Measurements from ENCODE around the gene TNFRSF25. TPM values are rescaled to one million over a fixed set of nuclear protein-coding genes. Genes with fewer than 3 reads are reported as not detected.
A peak's percentile ranks its signal among the peaks of the same experiment; 100 is the strongest.

The TNFRSF25 gene
- total and polyA plus RNA-seq, 7 experiments from 2014 or later: 17.3 to 352 (median 177) TPM

DNA sequence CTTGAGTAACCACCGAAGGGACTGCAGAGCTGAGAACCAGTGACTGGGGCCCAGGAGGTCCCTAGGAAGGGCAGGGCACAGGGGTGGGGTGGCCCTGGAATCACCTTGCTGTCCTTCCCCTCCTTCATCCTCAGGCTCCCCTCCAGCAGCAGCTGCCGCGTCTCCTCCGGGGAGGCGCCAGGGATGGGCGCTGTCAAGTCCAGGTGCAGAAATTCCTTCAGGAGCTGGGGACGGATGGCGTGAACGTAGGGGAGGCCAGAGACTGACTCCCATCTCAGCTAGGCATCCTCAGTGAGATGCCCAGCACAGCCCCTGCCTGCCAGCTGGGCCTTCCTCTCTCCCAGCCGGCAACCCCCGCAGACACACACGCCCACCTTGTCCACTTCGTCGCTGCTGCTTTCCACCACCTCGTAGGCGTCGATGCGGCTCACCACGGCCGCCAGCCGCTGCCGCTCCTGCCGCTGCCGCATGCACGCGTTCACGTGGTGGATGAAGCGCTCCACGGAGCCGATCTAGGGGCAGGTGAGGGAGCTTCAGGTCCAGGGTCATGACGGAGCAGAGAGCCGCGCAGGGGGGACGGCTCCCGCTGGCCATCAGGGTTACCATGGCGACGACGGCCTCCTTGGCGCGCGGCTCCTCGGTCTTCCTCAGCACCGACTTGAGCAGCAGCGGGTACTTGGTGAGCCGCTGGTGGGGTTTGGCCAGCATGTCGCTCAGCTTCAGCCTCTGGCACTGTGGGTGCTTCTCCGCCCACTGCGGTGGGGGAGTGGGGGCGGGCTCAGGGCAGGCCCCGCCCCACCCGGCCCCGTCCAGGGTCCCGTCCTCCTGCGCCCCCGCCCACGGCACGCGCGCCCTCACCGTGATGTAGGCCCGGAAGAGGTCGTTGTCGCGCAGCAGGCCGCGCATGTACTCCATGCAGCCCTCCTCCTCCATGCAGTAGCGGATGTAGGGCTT, 4.4 kb upstream of the TNFRSF25 start:
- Histone ChIP-seq H3K36me3 (ENCODE audit: control insufficient read depth in 2 of 3, insufficient read depth in 3 of 3, low read length in 3 of 3) (peaks cover 0 to 5% (median 0%) of the 10 kb centered on the region in 3 experiments), H3K4me1 (ENCODE audit: control insufficient read depth in 2 of 2, insufficient read depth in 2 of 2, low read length in 2 of 2) (peaks cover 0 to 10% of the 10 kb centered on the region in 2 donors), H3K27me3 (ENCODE audit: control insufficient read depth in 2 of 2, insufficient read depth in 2 of 2, low read length in 2 of 2) (no peaks in the 10 kb centered on the region), H3K27ac (ENCODE audit: low read depth, low read length) (no peak overlapping the region), H3K4me3 (ENCODE audit: low read length) (no peak overlapping the region), H3K9me3 (ENCODE audit: control insufficient read depth in 2 of 3, low read length in 3 of 3) (no peaks in the 10 kb centered on the region)
- POLR2A ChIA-PET: interaction anchor here (0.7 to 3.4 kb wide), 4 partner anchors 9 to 29 kb away, joined by 3 to 15 read pairs (median 3); no protein-coding TSS in a partner anchor
- ATAC-seq: no peak
- intact Hi-C loops (cut with micrococcal nuclease): no loop called here
- peak overlapping the region in 1 of 10 donors; percentile 25 for H3K4me3 Mint-ChIP-seq
- peaks cover 0 to 10% (median 6%) of the 10 kb centered on the region in 7 donors for H3K4me1 Mint-ChIP-seq
- DNase-seq: no peak
- no peak overlapping the region for H3K27ac Mint-ChIP-seq
- CTCF ChIA-PET: interaction anchor here (0.5 to 0.6 kb wide), 2 partner anchors 48 to 79 kb away, joined by 3 read pairs; no protein-coding TSS in a partner anchor
- H3K27me3 Mint-ChIP-seq: no peaks in the 10 kb centered on the region
- H3K9me3 Mint-ChIP-seq: no peaks in the 10 kb centered on the region
- H3K36me3 Mint-ChIP-seq: no peaks in the 10 kb centered on the region

DNA sequence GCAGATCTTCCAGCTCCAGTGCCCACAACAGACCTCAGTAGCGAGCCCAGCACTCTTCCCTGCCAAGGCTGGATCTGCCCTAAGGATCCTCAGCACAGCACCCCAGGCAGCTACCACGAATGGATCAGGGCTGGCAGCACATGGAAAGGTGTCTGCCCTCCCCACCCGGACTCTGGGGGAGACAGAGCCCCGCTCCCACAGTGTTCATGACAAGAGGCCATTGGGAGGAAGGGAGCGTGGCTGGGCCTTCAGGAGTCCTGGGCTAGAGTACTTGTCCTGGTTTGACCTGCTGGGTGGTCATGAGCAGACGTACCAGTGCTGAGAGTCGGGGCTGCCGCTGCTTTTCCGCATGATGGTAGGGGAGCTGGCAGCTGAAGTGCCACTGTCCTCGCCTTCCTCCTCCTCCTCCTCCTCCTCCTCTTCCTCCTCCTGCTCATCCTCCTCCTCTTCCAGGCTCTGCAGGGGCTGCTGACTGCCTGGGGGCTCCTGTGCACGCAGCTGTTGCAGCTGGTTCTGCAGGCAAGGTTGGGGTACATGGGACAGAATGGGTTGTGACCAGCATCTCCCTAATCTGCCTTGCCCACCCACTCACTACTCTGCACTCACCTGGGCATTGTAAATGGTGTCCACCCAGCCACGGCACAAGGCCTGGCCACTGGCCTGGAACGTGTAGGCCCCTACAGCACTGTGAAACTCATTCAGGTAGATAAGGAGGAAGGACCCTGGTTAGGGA, 2.9 kb upstream of the TNFRSF25 start:
- ChIA-PET CTCF (interaction anchor here (0.6 to 1.5 kb wide), 3 partner anchors 11 to 109 kb away, joined by 3 to 5 read pairs (median 3); no protein-coding TSS in a partner anchor), POLR2A (interaction anchor here (1.1 to 11.7 kb wide), 3 partner anchors 9 to 135 kb away, joined by 4 to 165 read pairs (median 15); no protein-coding TSS in a partner anchor)
- peak overlapping the region in 2 of 10 donors; percentile 23 to 79 for H3K4me3 Mint-ChIP-seq
- Histone ChIP-seq H3K27me3 (ENCODE audit: control insufficient read depth in 2 of 2, insufficient read depth in 2 of 2, low read length in 2 of 2) (no peaks in the 10 kb centered on the region), H3K9me3 (ENCODE audit: control insufficient read depth in 2 of 3, low read length in 3 of 3) (no peaks in the 10 kb centered on the region), H3K4me3 (ENCODE audit: low read length) (no peak overlapping the region), H3K27ac (ENCODE audit: low read depth, low read length) (no peak overlapping the region), H3K4me1 (ENCODE audit: control insufficient read depth in 2 of 2, insufficient read depth in 2 of 2, low read length in 2 of 2) (peaks cover 9 to 18% of the 10 kb centered on the region in 2 donors), H3K36me3 (ENCODE audit: control insufficient read depth in 2 of 3, insufficient read depth in 3 of 3, low read length in 3 of 3) (peaks cover 0 to 16% (median 0%) of the 10 kb centered on the region in 3 experiments)
- peaks cover 0 to 3% (median 0%) of the 10 kb centered on the region in 5 donors for H3K27me3 Mint-ChIP-seq
- peak overlapping the region in 3 of 9 donors; percentile 23 to 78 (median 73) for H3K27ac Mint-ChIP-seq
- H3K9me3 Mint-ChIP-seq: no peaks in the 10 kb centered on the region
- H3K4me1 Mint-ChIP-seq: peaks cover 8 to 18% (median 14%) of the 10 kb centered on the region in 7 donors
- ATAC-seq (no peak), DNase-seq (no peak)
- intact Hi-C loops (cut with micrococcal nuclease): loop anchor here in 1 of 2 donors (10.0 kb wide), 1 partner anchor 316 kb away; the partner anchor contains the start of gene CAMTA1
- peaks cover 0 to 8% (median 5%) of the 10 kb centered on the region in 5 donors for H3K36me3 Mint-ChIP-seq

DNA sequence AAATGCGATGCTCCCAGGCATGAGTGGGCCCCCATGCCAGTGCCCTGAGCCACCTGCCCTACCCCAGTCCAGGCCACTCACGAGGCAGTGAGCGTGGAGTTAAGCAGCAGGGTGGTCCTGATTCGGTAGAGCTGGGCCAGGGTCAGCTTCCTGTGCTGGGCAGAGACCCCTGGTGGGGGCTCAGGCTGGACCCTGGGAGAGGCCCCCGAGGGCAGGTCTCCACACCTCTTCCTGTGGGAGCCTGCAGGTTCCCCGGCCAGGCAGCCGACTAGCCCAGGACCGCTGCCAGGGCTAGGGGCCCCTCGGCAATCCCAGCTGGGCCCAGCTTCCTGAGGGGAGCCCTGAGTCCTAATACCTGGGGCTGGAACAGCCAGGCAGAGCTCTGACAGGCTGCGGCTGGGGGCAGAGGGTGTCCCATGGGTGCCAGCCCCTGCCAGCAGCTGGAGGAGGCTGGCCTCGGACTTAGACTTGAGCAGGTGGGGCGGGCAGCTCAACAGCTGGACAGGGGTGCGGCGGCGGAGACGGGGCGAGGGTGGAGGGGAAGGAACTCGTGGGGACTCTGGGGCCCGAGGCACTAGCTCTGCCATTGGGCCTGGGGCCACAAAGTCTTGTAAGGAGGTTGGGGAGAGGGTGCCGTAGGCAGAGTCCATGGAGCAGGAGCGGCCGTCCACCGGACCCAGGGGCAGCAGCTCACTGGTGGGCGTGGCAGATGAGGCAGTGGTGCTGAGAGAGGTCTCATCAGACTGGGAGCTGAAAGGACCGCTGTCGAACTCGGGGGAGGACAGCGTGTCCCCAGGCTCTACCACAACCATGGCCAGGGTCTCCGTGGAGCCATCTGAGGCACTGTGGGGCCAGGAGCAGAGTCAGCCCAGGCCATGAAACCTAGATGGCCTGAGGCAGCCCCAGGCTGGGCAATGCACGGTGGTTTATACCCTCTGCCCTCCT, 2.0 kb upstream of the TNFRSF25 start:
- Histone ChIP-seq H3K27ac (ENCODE audit: low read depth, low read length) (no peak overlapping the region), H3K4me1 (ENCODE audit: control insufficient read depth in 2 of 2, insufficient read depth in 2 of 2, low read length in 2 of 2) (peaks cover 9 to 23% of the 10 kb centered on the region in 2 donors), H3K9me3 (ENCODE audit: control insufficient read depth in 2 of 3, low read length in 3 of 3) (no peaks in the 10 kb centered on the region), H3K27me3 (ENCODE audit: control insufficient read depth in 2 of 2, insufficient read depth in 2 of 2, low read length in 2 of 2) (no peaks in the 10 kb centered on the region), H3K4me3 (ENCODE audit: low read length) (no peak overlapping the region), H3K36me3 (ENCODE audit: control insufficient read depth in 2 of 3, insufficient read depth in 3 of 3, low read length in 3 of 3) (peaks cover 0 to 19% (median 2%) of the 10 kb centered on the region in 3 experiments)
- Mint-ChIP-seq H3K4me1 (peaks cover 8 to 26% (median 21%) of the 10 kb centered on the region in 7 donors), H3K27me3 (peaks cover 0 to 3% (median 0%) of the 10 kb centered on the region in 5 donors), H3K36me3 (peaks cover 3 to 13% (median 10%) of the 10 kb centered on the region in 5 donors), H3K9me3 (no peaks in the 10 kb centered on the region), H3K27ac (no peak overlapping the region), H3K4me3 (peak overlapping the region in 2 of 10 donors; percentile 56 to 65)
- intact Hi-C loops (cut with micrococcal nuclease): loop anchor here (2.0 to 10.0 kb wide), 2 partner anchors 133 to 317 kb away; partner anchors contain the start of gene CAMTA1 (in 1 of the 2)
- no peak for DNase-seq
- no peak for ATAC-seq
- POLR2A ChIA-PET: interaction anchor here (1.1 to 11.7 kb wide), 5 partner anchors 8 to 136 kb away, joined by 3 to 165 read pairs (median 6); no protein-coding TSS in a partner anchor
- CTCF ChIA-PET: interaction anchor here (0.6 to 1.5 kb wide), 3 partner anchors 11 to 108 kb away, joined by 3 to 5 read pairs (median 3); no protein-coding TSS in a partner anchor

DNA sequence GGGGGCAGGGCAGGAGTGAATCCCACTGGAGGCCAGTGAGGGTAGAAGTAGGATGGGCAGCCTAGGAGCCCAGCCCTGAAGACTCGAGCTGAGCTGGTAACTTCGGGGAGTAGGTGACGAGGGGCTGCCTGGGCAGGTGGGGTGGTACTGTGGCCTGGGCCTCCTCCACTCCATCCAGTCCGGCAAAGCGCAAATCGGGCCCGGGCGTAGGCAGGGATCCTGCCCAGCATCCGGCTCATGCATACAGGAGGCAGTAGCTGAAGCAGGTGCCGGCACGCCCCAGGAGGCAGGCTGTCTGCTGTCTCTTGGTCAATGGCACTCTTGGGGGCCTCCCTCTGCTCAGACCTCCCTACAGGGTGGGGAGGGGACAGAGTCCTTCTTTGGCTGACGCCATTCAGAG, 1.3 kb upstream of the TNFRSF25 start:
- no peaks in the 10 kb centered on the region for H3K9me3 Mint-ChIP-seq

DNA sequence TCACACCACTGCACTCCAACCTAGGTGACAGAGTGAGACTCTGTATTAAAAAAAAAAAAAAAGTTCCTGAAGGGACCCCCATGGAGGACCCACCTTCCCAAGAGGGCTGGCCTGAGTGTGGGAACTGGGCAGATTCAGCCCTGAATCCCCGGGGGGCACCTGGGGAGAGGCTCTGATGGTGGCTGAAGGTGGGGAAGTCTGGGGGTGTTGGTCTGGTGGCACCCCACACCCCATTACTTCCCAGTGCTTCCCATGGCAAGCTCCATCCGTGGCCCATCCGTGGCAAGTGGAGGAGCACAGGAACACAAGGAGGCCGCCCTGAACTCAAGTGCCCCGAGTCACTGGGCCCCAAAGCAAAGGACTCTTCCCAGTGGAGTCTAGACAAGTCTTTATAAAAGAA, 778 bp upstream of the TNFRSF25 start:
- POLR2A ChIA-PET: interaction anchor here (0.5 to 11.7 kb wide), 9 partner anchors 11 to 79 kb away, joined by 3 to 165 read pairs (median 4); partner anchors contain the start of gene PLEKHG5
- Histone ChIP-seq H3K27me3 (ENCODE audit: control insufficient read depth in 2 of 2, insufficient read depth in 2 of 2, low read length in 2 of 2) (no peaks in the 10 kb centered on the region), H3K27ac (ENCODE audit: low read depth, low read length) (peak overlapping the region; percentile 94), H3K4me1 (ENCODE audit: control insufficient read depth in 2 of 2, insufficient read depth in 2 of 2, low read length in 2 of 2) (peaks cover 19 to 35% of the 10 kb centered on the region in 2 donors), H3K4me3 (ENCODE audit: low read length) (no peak overlapping the region), H3K9me3 (ENCODE audit: control insufficient read depth in 2 of 3, low read length in 3 of 3) (no peaks in the 10 kb centered on the region), H3K36me3 (ENCODE audit: control insufficient read depth in 2 of 3, insufficient read depth in 3 of 3, low read length in 3 of 3) (peaks cover 9 to 32% (median 10%) of the 10 kb centered on the region in 3 experiments)
- intact Hi-C loops (cut with micrococcal nuclease): loop anchor here (2.0 to 10.0 kb wide), 2 partner anchors 134 to 318 kb away; partner anchors contain the start of gene CAMTA1 (in 1 of the 2)
- Mint-ChIP-seq H3K4me3 (peak overlapping the region; percentile 59 to 98 (median 91)), H3K27me3 (peaks cover 0 to 3% (median 0%) of the 10 kb centered on the region in 5 donors), H3K36me3 (peaks cover 4 to 22% (median 17%) of the 10 kb centered on the region in 5 donors), H3K9me3 (no peaks in the 10 kb centered on the region), H3K4me1 (peaks cover 14 to 38% (median 32%) of the 10 kb centered on the region in 7 donors), H3K27ac (peak overlapping the region; percentile 21 to 96 (median 70))
- CTCF ChIA-PET: interaction anchor here (1.0 to 1.4 kb wide), 3 partner anchors 26 to 43 kb away, joined by 3 to 5 read pairs (median 4); no protein-coding TSS in a partner anchor
- DNase-seq: no peak
- ATAC-seq: no peak

More for the DNA sequence above, 1.3 kb upstream of the TNFRSF25 start:
- Histone ChIP-seq H3K4me3 (ENCODE audit: low read length) (no peak overlapping the region), H3K4me1 (ENCODE audit: control insufficient read depth in 2 of 2, insufficient read depth in 2 of 2, low read length in 2 of 2) (peaks cover 15 to 31% of the 10 kb centered on the region in 2 donors), H3K27me3 (ENCODE audit: control insufficient read depth in 2 of 2, insufficient read depth in 2 of 2, low read length in 2 of 2) (no peaks in the 10 kb centered on the region), H3K9me3 (ENCODE audit: control insufficient read depth in 2 of 3, low read length in 3 of 3) (no peaks in the 10 kb centered on the region), H3K27ac (ENCODE audit: low read depth, low read length) (no peak overlapping the region), H3K36me3 (ENCODE audit: control insufficient read depth in 2 of 3, insufficient read depth in 3 of 3, low read length in 3 of 3) (peaks cover 7 to 27% (median 9%) of the 10 kb centered on the region in 3 experiments)
- DNase-seq (no peak), ATAC-seq (no peak)
- H3K27me3 Mint-ChIP-seq: peaks cover 0 to 3% (median 0%) of the 10 kb centered on the region in 5 donors
- H3K4me3 Mint-ChIP-seq: peak overlapping the region in 9 of 10 donors; percentile 9 to 98 (median 65)
- CTCF ChIA-PET: interaction anchor here (1.4 kb wide), 1 partner anchor 29 kb away, joined by 4 read pairs; no protein-coding TSS in a partner anchor
- peaks cover 4 to 20% (median 16%) of the 10 kb centered on the region in 5 donors for H3K36me3 Mint-ChIP-seq
- POLR2A ChIA-PET: interaction anchor here (0.7 to 11.7 kb wide), 6 partner anchors 14 to 44 kb away, joined by 3 to 165 read pairs (median 5); partner anchors contain the start of gene PLEKHG5
- H3K27ac Mint-ChIP-seq: peak overlapping the region in 4 of 9 donors; percentile 21 to 96 (median 60)
- H3K4me1 Mint-ChIP-seq: peaks cover 12 to 34% (median 29%) of the 10 kb centered on the region in 7 donors
- intact Hi-C loops (cut with micrococcal nuclease): loop anchor here (2.0 to 10.0 kb wide), 2 partner anchors 134 to 318 kb away; partner anchors contain the start of gene CAMTA1 (in 1 of the 2)

All from naive thymus-derived CD4-positive, alpha-beta T cell (primary cell).